Measurements from ENCODE around the gene CTLA4. TPM values are rescaled to one million over a fixed set of nuclear protein-coding genes. Genes with fewer than 3 reads are reported as not detected.
"Not testable (repeated sequence)": the region's sequence is repeated elsewhere in the genome, so short reads cannot be mapped to it uniquely, and the experiment has no call there.

Gene CTLA4
- polyA plus RNA-seq, 3 donors, result 0.13 TPM; not detected in 2

GRCh38 chr2:203855274-203855673 is 12.3 kb upstream of the CTLA4 start:
- no peak for DNase-seq (ENCODE audit: low read depth in 3 of 3, low spot score in 2 of 3)

- DNase-seq (ENCODE audit: low read depth in 3 of 3, low spot score in 2 of 3), result no peak
These were observed 9.9 kb upstream of the CTLA4 start for GRCh38 chr2:203857656-203858055.

- DNase-seq (ENCODE audit: low read depth in 3 of 3, low spot score in 2 of 3), result no peak
These were observed 9.4 kb upstream of the CTLA4 start for GRCh38 chr2:203858176-203858575.

GRCh38 chr2:203859030-203859789 is 8.4 kb upstream of the CTLA4 start:
- DNase-seq (ENCODE audit: low read depth in 3 of 3, low spot score in 2 of 3), result no peak

GRCh38 chr2:203861197-203861596 is 6.4 kb upstream of the CTLA4 start:
- no peak for DNase-seq (ENCODE audit: low read depth in 3 of 3, low spot score in 2 of 3)

GRCh38 chr2:203861607-203862006 is 6.0 kb upstream of the CTLA4 start:
- no peak for DNase-seq (ENCODE audit: low read depth in 3 of 3, low spot score in 2 of 3)

GRCh38 chr2:203869223-203870042 is 1.9 kb downstream of the CTLA4 start:
- no peak for DNase-seq (ENCODE audit: low read depth in 3 of 3, low spot score in 2 of 3)

GRCh38 chr2:203870481-203870880 is 2.9 kb downstream of the CTLA4 start:
- DNase-seq (ENCODE audit: low read depth in 3 of 3, low spot score in 2 of 3), result no peak

- no peak for DNase-seq (ENCODE audit: low read depth in 3 of 3, low spot score in 2 of 3)
These were observed 3.4 kb downstream of the CTLA4 start for GRCh38 chr2:203870941-203871340.

- DNase-seq (ENCODE audit: low read depth in 3 of 3, low spot score in 2 of 3), result no peak
These were observed 3.9 kb downstream of the CTLA4 start for GRCh38 chr2:203871371-203871983.

GRCh38 chr2:203873461-203873860 is 5.9 kb downstream of the CTLA4 start:
- DNase-seq (ENCODE audit: low read depth in 3 of 3, low spot score in 2 of 3), result no peak

GRCh38 chr2:203873921-203874631 is 6.5 kb downstream of the CTLA4 start:
- no peak for DNase-seq (ENCODE audit: low read depth in 3 of 3, low spot score in 2 of 3)

- DNase-seq (ENCODE audit: low read depth in 3 of 3, low spot score in 2 of 3), result no peak
These were observed 7.9 kb downstream of the CTLA4 start for GRCh38 chr2:203875471-203875870.

- DNase-seq (ENCODE audit: low read depth in 3 of 3, low spot score in 2 of 3), result no peak
These were observed 8.8 kb downstream of the CTLA4 start for GRCh38 chr2:203876328-203876727.

GRCh38 chr2:203878063-203878462 is 10.5 kb downstream of the CTLA4 start:
- no peak for DNase-seq (ENCODE audit: low read depth in 3 of 3, low spot score in 2 of 3)

- DNase-seq (ENCODE audit: low read depth in 3 of 3, low spot score in 2 of 3), result no peak
These were observed 13.1 kb downstream of the CTLA4 start for GRCh38 chr2:203880557-203881125.

- DNase-seq (ENCODE audit: low read depth in 3 of 3, low spot score in 2 of 3), result not testable (repeated sequence)
These were observed 13.6 kb downstream of the CTLA4 start for GRCh38 chr2:203881185-203881584.

- no peak for DNase-seq (ENCODE audit: low read depth in 3 of 3, low spot score in 2 of 3)
These were observed 15.0 kb downstream of the CTLA4 start for GRCh38 chr2:203882551-203882950.

- no peak for DNase-seq (ENCODE audit: low read depth in 3 of 3, low spot score in 2 of 3)
These were observed 19.1 kb downstream of the CTLA4 start for GRCh38 chr2:203886661-203887151.

- no peak for DNase-seq (ENCODE audit: low read depth in 3 of 3, low spot score in 2 of 3)
These were observed 20.1 kb downstream of the CTLA4 start for GRCh38 chr2:203887677-203888076.

All from right renal cortex interstitium (tissue), 3 donors.